ENCODE results near the gene EOMES. TPM values are rescaled to one million over a fixed set of nuclear protein-coding genes. Genes with fewer than 3 reads are reported as not detected.

Gene EOMES
- total and polyA plus RNA-seq, 2 of the 8 experiments (the other 6 are each of a cell fraction or from before 2014, with no cell fraction given): 0.09 to 0.47 TPM

GRCh38 chr3:27681249-27681748 lies 40.8 kb downstream of the EOMES start:
- H3K27me3 ChIP-seq (replicated peaks in 1 of 4; ENCODE audit: control insufficient read depth in 3 of 4, extremely low read depth in 1 of 4, insufficient read depth in 3 of 4, low read length in 3 of 4): no peaks in the 10 kb centered on the region
- no peak overlapping the region for H3K56ac ChIP-seq (replicated peaks; ENCODE audit: insufficient read length, low read depth, low read length)
- H3K4me2 ChIP-seq (ENCODE audit: insufficient read depth in 1 of 2, low read depth in 2 of 2, low read length in 2 of 2): peak overlapping the region; percentile 54 to 67
- peak overlapping the region in 1 of 4 experiments; percentile 52; a peak in 1 of 7 replicates for H3K9ac ChIP-seq (replicated peaks in 1 of 4; ENCODE audit: extremely low read depth in 1 of 4, low read depth in 3 of 4, low read length in 3 of 4)
- H2BK12ac ChIP-seq (ENCODE audit: low read depth, low read length): no peak overlapping the region; the same call in none of the 2 replicates
- no peak overlapping the region for H2BK20ac ChIP-seq (ENCODE audit: low read length)
- no peak overlapping the region for H2BK15ac ChIP-seq (ENCODE audit: low read length)
- ChIA-PET CTCF (ENCODE audit: partially characterized antibody) (interaction anchor here (0.6 to 5.9 kb wide), 46 partner anchors 10 to 643 kb away, joined by 3 to 39 read pairs (median 4); partner anchors contain the start of genes NEK10 and SLC4A7), POLR2A (ENCODE audit: partially characterized antibody) (interaction anchor here (0.7 to 1.8 kb wide), 6 partner anchors 15 to 198 kb away, joined by 3 to 8 read pairs (median 6); partner anchors contain the start of gene SLC4A7)
- no peaks in the 10 kb centered on the region for H3K9me3 ChIP-seq (ENCODE audit: insufficient read depth in 2 of 2, low read depth in 1 of 2, low read length in 1 of 2)
- peaks cover 0 to 7% (median 1%) of the 10 kb centered on the region in 4 experiments; a peak in 2 of 7 replicates for H3K4me1 ChIP-seq (replicated peaks in 1 of 4; ENCODE audit: control insufficient read depth in 3 of 4, insufficient read depth in 4 of 4, low read length in 3 of 4)
- WGBS, 2 experiments (ENCODE audit: extremely low coverage in 1 of 2, insufficient coverage in 1 of 2, insufficient read length in 1 of 2, insufficient replicate concordance in 2 of 2, low coverage in 1 of 2, low lambda C conversion rate in 2 of 2, missing lambda C conversion rate in 1 of 2): 44% methylated on average over 5 of the region's 6 CpGs; no CpG with 5 or more reads in 1 of the 2 experiments
- no peaks in the 10 kb centered on the region for H3K23me2 ChIP-seq (ENCODE audit: low read depth, low read length)
- no peak overlapping the region for H2BK120ac ChIP-seq (replicated peaks; ENCODE audit: low read depth, low read length)
- no peak overlapping the region for H4K5ac ChIP-seq (ENCODE audit: insufficient read length, low read depth, low read length)
- H3K18ac ChIP-seq (ENCODE audit: extremely low read depth, low read length): no peak overlapping the region
- peak; percentile 89 for FAIRE-seq
- H3K79me1 ChIP-seq (ENCODE audit: low read depth, low read length): no peaks in the 10 kb centered on the region
- no peak overlapping the region for H4K8ac ChIP-seq (ENCODE audit: extremely low read depth, insufficient read depth, low read length)
- no peak overlapping the region for H4K91ac ChIP-seq (replicated peaks; ENCODE audit: insufficient read length, low read length)
- no peak overlapping the region for H2BK5ac ChIP-seq (ENCODE audit: low read depth, low read length)
- H3K36me3 ChIP-seq (ENCODE audit: control insufficient read depth in 2 of 4, insufficient read depth in 4 of 4, low read length in 3 of 4): no peaks in the 10 kb centered on the region
- peak overlapping the region; percentile 58 for H3K27ac ChIP-seq (ENCODE audit: low read depth, low read length)
- H3K4ac ChIP-seq (replicated peaks; ENCODE audit: insufficient read length, low read depth, low read length): no peak overlapping the region
- H2AFZ ChIP-seq (ENCODE audit: low read length): peak overlapping the region; percentile 86
- no peak overlapping the region for H3K23ac ChIP-seq (ENCODE audit: insufficient read length)
- no peaks in the 10 kb centered on the region for H4K20me1 ChIP-seq (replicated peaks in 1 of 2; ENCODE audit: control insufficient read depth in 1 of 2, insufficient read depth in 2 of 2, low read length in 2 of 2)
- peak overlapping the region in 3 of 4 experiments; percentile 23 to 42 (median 24); a peak in 4 of 8 replicates for H3K4me3 ChIP-seq (ENCODE audit: extremely low read depth in 1 of 4, insufficient read depth in 2 of 4, low read depth in 3 of 4, low read length in 4 of 4)
- no peak for DNase-seq (ENCODE audit: low read depth in 1 of 2, low spot score in 2 of 2)
- H3K79me2 ChIP-seq (ENCODE audit: control insufficient read depth in 1 of 2, insufficient read depth in 2 of 2, low read length in 2 of 2): no peaks in the 10 kb centered on the region
- H3K14ac ChIP-seq (ENCODE audit: insufficient read length): no peak overlapping the region
- H2AK5ac ChIP-seq (ENCODE audit: low read depth, low read length): no peak overlapping the region
- TF ChIP-seq FOSL1 (IDR thresholded peaks at IDR 0.05; ENCODE audit: insufficient read depth, low read depth, low read length): no peak
- TF ChIP-seq CEBPB (IDR thresholded peaks at IDR 0.05; ENCODE audit: low read depth, low read length): peak; percentile 87
- TF ChIP-seq KDM1A (IDR thresholded peaks at IDR 0.05; ENCODE audit: borderline replicate concordance, low read length): no peak
- peak; percentile 75 to 77 for TF ChIP-seq RAD21 (IDR thresholded peaks at IDR 0.05 in 1 of 2, conservative IDR thresholded peaks at IDR 0.05 in 1 of 2; ENCODE audit: low read depth in 2 of 2, low read length in 2 of 2)
- TF ChIP-seq ASH2L (IDR thresholded peaks at IDR 0.05; ENCODE audit: low read length): no peak
- TF ChIP-seq TEAD4 (IDR thresholded peaks at IDR 0.05; ENCODE audit: low read depth, low read length): no peak
- no peak for TF ChIP-seq TBP (IDR thresholded peaks at IDR 0.05; ENCODE audit: low read depth, low read length)
- TF ChIP-seq, protein P1, sequence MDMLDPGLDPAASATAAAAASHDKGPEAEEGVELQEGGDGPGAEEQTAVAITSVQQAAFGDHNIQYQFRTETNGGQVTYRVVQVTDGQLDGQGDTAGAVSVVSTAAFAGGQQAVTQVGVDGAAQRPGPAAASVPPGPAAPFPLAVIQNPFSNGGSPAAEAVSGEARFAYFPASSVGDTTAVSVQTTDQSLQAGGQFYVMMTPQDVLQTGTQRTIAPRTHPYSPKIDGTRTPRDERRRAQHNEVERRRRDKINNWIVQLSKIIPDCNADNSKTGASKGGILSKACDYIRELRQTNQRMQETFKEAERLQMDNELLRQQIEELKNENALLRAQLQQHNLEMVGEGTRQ (IDR thresholded peaks at IDR 0.05; ENCODE audit: low read length): peak; percentile 66
- TF ChIP-seq, protein P2, sequence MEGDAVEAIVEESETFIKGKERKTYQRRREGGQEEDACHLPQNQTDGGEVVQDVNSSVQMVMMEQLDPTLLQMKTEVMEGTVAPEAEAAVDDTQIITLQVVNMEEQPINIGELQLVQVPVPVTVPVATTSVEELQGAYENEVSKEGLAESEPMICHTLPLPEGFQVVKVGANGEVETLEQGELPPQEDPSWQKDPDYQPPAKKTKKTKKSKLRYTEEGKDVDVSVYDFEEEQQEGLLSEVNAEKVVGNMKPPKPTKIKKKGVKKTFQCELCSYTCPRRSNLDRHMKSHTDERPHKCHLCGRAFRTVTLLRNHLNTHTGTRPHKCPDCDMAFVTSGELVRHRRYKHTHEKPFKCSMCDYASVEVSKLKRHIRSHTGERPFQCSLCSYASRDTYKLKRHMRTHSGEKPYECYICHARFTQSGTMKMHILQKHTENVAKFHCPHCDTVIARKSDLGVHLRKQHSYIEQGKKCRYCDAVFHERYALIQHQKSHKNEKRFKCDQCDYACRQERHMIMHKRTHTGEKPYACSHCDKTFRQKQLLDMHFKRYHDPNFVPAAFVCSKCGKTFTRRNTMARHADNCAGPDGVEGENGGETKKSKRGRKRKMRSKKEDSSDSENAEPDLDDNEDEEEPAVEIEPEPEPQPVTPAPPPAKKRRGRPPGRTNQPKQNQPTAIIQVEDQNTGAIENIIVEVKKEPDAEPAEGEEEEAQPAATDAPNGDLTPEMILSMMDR (IDR thresholded peaks at IDR 0.05; ENCODE audit: control extremely low read depth in 1 of 3, insufficient read depth in 1 of 3, low read depth in 1 of 3, low read length in 3 of 3): peak in 2 of 3 experiments; percentile 37 to 69; a peak in 2 of 4 replicates

Measured in H1 (cell line).